SK-N-SH (cell line): Measurements from ENCODE around the gene GSG1L2. TPM values are rescaled to one million over a fixed set of nuclear protein-coding genes. Genes with fewer than 3 reads are reported as not detected.
A peak's percentile ranks its signal among the peaks of the same experiment; 100 is the strongest.

Source experiments
- CTCF ChIA-PET: fragments of 300-600, 350-600 bp; formaldehyde crosslinking; extraction: SDS; loops from one replicate; lab custom pipeline; 2021; lab: Yijun Ruan, JAX
- POLR2A ChIA-PET: fragments of 350-600 bp; sonication (Branson Sonifier 250); formaldehyde crosslinking; extraction: SDS; loops from one replicate; lab custom pipeline; 2020; ENCODE audit warnings: antibody characterized with exemption, inconsistent platforms; lab: Yijun Ruan, JAX
- DNase-seq: peaks from one replicate; pipeline ENCODE4 v3.0.0; 2012
- H2AFZ ChIP-seq: fragments of 200-600 bp; sonication (generic); 2 replicates; pipeline ENCODE4 v1.8.1; 2016; ENCODE audit warnings: antibody characterized with exemption, mild to moderate bottlenecking, low read depth
- H3F3A ChIP-seq: fragments of 200-600 bp; sonication (generic); replicated peaks from 2 replicates; pipeline ENCODE3; 2016; ENCODE audit warnings: antibody characterized with exemption, mild to moderate bottlenecking; ENCODE audit not compliant: insufficient read depth
- H3K27ac ChIP-seq, 2 experiments: fragments of 200-500 bp in 1 of 2; fragments of 200-600 bp in 1 of 2; sonication (Bioruptor generic) in 1 of 2; sonication (generic), shearing (Covaris generic) in 1 of 2; 2 replicates each; pipeline versions ENCODE4 v1.5.1 to v1.6.1; 2014 to 2016; ENCODE audit warnings: low read depth in 2 of 2, inconsistent platforms in 1 of 2, low read length in 1 of 2, mild to moderate bottlenecking in 1 of 2, mixed read lengths in 1 of 2
- H3K27me3 ChIP-seq: fragments of 200-600 bp; sonication (generic), shearing (Covaris generic); 2 replicates; pipeline ENCODE4 v1.6.1; 2016; ENCODE audit warnings: mixed run types; ENCODE audit not compliant: insufficient read depth
- H3K36me3 ChIP-seq, 2 experiments: fragments of 200-500 bp in 1 of 2; fragments of 200-600 bp in 1 of 2; sonication (Bioruptor generic) in 1 of 2; sonication (generic) in 1 of 2; replicated peaks in 1 of 2; 2 replicates each; pipeline versions ENCODE3 to v1.5.1; 2014 to 2016; ENCODE audit warnings: low read length in 1 of 2, mild to moderate bottlenecking in 1 of 2; ENCODE audit not compliant: insufficient read depth in 2 of 2, control insufficient read depth in 1 of 2
- H3K4me1 ChIP-seq, 2 experiments: fragments of 200-500 bp in 1 of 2; fragments of 200-600 bp in 1 of 2; sonication (Bioruptor generic) in 1 of 2; sonication (generic), shearing (Covaris generic) in 1 of 2; 2 replicates each; pipeline versions ENCODE4 v1.5.1 to v1.6.1; 2014 to 2016; ENCODE audit warnings: low read depth in 1 of 2, low read length in 1 of 2, mixed run types in 1 of 2; ENCODE audit not compliant: insufficient read depth in 2 of 2, control insufficient read depth in 1 of 2
- H3K4me2 ChIP-seq: fragments of 200-600 bp; sonication (generic), shearing (Covaris generic); 2 replicates; pipeline ENCODE4 v1.6.1; 2017; ENCODE audit warnings: mixed run types
- H3K4me3 ChIP-seq, 2 experiments: fragments of 200-500 bp in 1 of 2; fragments of 200-600 bp in 1 of 2; sonication (Bioruptor generic) in 1 of 2; sonication (generic), shearing (Covaris generic) in 1 of 2; 2 replicates each; pipeline versions ENCODE4 v1.5.1 to v1.8.1; 2014 to 2016; ENCODE audit warnings: low read depth in 2 of 2, inconsistent platforms in 1 of 2, low read length in 1 of 2, mild to moderate bottlenecking in 1 of 2, mixed read lengths in 1 of 2, moderate library complexity in 1 of 2
- H3K79me2 ChIP-seq: fragments of 200-600 bp; sonication (generic); 2 replicates; pipeline ENCODE4 v1.8.1; 2017; ENCODE audit warnings: mild to moderate bottlenecking; ENCODE audit not compliant: insufficient read depth
- H3K9ac ChIP-seq: fragments of 200-600 bp; sonication (generic); 2 replicates; pipeline ENCODE4 v1.6.1; 2017; ENCODE audit warnings: mixed run types
- H3K9me2 ChIP-seq: fragments of 200-600 bp; sonication (generic); 2 replicates; pipeline ENCODE4 v1.6.1; 2017; ENCODE audit warnings: mixed run types
- H3K9me3 ChIP-seq: fragments of 200-600 bp; sonication (generic); 2 replicates; pipeline ENCODE4 v1.6.1; 2017; ENCODE audit warnings: mixed run types, mild to moderate bottlenecking, moderate library complexity
- H4K20me1 ChIP-seq: fragments of 200-600 bp; sonication (generic); 2 replicates; pipeline ENCODE4 v1.6.1; 2017; ENCODE audit warnings: mild to moderate bottlenecking, mixed run types; ENCODE audit not compliant: insufficient read depth
- ELF1 ChIP-seq: IDR thresholded peaks from 2 replicates; pipeline ENCODE4 v1.4.0; 2012
- FOSL2 ChIP-seq: IDR thresholded peaks from 2 replicates; pipeline ENCODE4 v1.4.0; 2012; ENCODE audit warnings: low read depth, mild to moderate bottlenecking, moderate library complexity, borderline replicate concordance
- FOXM1 ChIP-seq: IDR thresholded peaks from 2 replicates; pipeline ENCODE4 v1.4.0; 2012; ENCODE audit warnings: low read depth, mild to moderate bottlenecking
- MXI1 ChIP-seq: IDR thresholded peaks from 2 replicates; pipeline ENCODE4 v1.6.1; 2012; ENCODE audit warnings: mild to moderate bottlenecking, low read depth, low read length, improper control_type of control experiment
- NRF1 ChIP-seq: IDR thresholded peaks from 2 replicates; pipeline ENCODE4 v1.6.1; 2012; ENCODE audit warnings: low read depth, mild to moderate bottlenecking, low read length
- RAD21 ChIP-seq: IDR thresholded peaks from 2 replicates; pipeline ENCODE4 v1.6.1; 2012; ENCODE audit warnings: mild to moderate bottlenecking, low read length
- RXRA ChIP-seq: IDR thresholded peaks from 2 replicates; pipeline ENCODE4 v1.4.0; 2012; ENCODE audit warnings: low read depth, mild to moderate bottlenecking, borderline replicate concordance
- SIN3A ChIP-seq: IDR thresholded peaks from 2 replicates; pipeline ENCODE4 v1.6.1; 2012; ENCODE audit warnings: low read depth, mild to moderate bottlenecking, low read length, moderate library complexity, borderline replicate concordance
- SMC3 ChIP-seq: IDR thresholded peaks from 2 replicates; pipeline ENCODE4 v1.6.1; 2012; ENCODE audit warnings: low read depth, low read length, improper control_type of control experiment
- TEAD4 ChIP-seq: IDR thresholded peaks from 2 replicates; pipeline ENCODE4 v1.4.0; 2012; ENCODE audit warnings: mild to moderate bottlenecking, borderline replicate concordance; ENCODE audit not compliant: insufficient read depth
- YY1 ChIP-seq: IDR thresholded peaks from 2 replicates; pipeline ENCODE4 v1.4.0; 2012; ENCODE audit warnings: low read depth, mild to moderate bottlenecking
- WGBS: methylation state at CpG from one replicate; pipeline ENCODE4 v1.1.6; 2017; ENCODE audit warnings: low lambda C conversion rate; 5-methylcytosine and 5-hydroxymethylcytosine counted together
- polyA plus RNA-seq, 3 experiments: library from polyadenylated mRNA; depleted of rRNA; stranded (reverse); fragments of >200 nt; gene quantifications; 2 replicates each; pipeline ENCODE4 v1.2.3, GENCODE V29; 2012
- TF ChIP-seq, protein P1 (sequence below): fragments of 200-600 bp; sonication (generic); IDR thresholded peaks from 2 replicates; pipeline ENCODE4 v1.6.1; 2017; ENCODE audit warnings: antibody characterized with exemption, mild to moderate bottlenecking, moderate library complexity

Gene GSG1L2
- polyA plus RNA-seq, 1 of the 3 experiments (the other 2 are of a cell fraction), result not detected

DNA sequence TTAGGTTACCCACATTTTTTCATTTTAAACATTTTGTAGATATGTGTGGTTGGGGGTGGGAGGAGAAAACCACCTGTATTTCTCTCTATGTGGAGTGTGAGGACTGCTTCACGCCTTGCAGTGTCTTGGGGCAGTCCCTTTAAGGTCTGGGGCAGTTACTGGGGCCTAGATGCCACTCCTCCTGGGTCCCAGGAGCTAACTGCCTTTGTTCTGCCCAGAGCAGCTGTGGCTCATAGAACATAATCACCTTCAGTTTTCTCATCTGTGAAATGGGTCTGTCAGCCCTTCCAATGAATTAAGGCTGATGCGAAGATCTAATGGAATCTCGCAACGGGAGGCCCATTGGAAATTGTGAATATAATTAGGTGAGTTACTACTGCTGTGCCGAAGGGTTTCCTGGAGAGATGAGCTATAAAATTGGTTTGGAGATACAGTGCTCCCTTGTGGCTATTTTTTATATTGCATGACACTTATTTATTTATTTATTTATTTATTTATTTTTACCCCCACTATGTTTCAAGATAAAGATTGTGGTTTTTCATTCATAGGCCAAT lies 53.4 kb downstream of the GSG1L2 start:
- WGBS, result 12% methylated on average over 5 of the region's 5 CpGs
- peak; percentile 45 for DNase-seq

GRCh38 chr17:9767432-9767991 lies 54.4 kb downstream of the GSG1L2 start:
- no peaks in the 10 kb centered on the region for H3K79me2 ChIP-seq
- no peaks in the 10 kb centered on the region for H3K4me1 ChIP-seq
- H3F3A ChIP-seq, result no peaks in the 10 kb centered on the region
- H3K4me3 ChIP-seq, result no peak overlapping the region
- H3K9ac ChIP-seq, result no peak overlapping the region
- H3K27ac ChIP-seq, result no peak overlapping the region
- no peak overlapping the region for H2AFZ ChIP-seq
- no peak for DNase-seq
- TF ChIP-seq TEAD4 (no peak), ELF1 (no peak), MXI1 (no peak), FOXM1 (no peak), FOSL2 (no peak), SMC3 (no peak), SIN3A (no peak), YY1 (no peak), RXRA (no peak), NRF1 (no peak)
- TF ChIP-seq, protein P1, sequence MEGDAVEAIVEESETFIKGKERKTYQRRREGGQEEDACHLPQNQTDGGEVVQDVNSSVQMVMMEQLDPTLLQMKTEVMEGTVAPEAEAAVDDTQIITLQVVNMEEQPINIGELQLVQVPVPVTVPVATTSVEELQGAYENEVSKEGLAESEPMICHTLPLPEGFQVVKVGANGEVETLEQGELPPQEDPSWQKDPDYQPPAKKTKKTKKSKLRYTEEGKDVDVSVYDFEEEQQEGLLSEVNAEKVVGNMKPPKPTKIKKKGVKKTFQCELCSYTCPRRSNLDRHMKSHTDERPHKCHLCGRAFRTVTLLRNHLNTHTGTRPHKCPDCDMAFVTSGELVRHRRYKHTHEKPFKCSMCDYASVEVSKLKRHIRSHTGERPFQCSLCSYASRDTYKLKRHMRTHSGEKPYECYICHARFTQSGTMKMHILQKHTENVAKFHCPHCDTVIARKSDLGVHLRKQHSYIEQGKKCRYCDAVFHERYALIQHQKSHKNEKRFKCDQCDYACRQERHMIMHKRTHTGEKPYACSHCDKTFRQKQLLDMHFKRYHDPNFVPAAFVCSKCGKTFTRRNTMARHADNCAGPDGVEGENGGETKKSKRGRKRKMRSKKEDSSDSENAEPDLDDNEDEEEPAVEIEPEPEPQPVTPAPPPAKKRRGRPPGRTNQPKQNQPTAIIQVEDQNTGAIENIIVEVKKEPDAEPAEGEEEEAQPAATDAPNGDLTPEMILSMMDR, result no peak
- TF ChIP-seq, all 33 proteins: peak for 0
- Histone ChIP-seq H4K20me1 (no peaks in the 10 kb centered on the region), H3K36me3 (no peaks in the 10 kb centered on the region), H3K4me2 (no peak overlapping the region), H3K9me3 (no peaks in the 10 kb centered on the region), H3K9me2 (no peaks in the 10 kb centered on the region), H3K27me3 (peaks cover 44% of the 10 kb centered on the region)
- WGBS, result 15% methylated on average over 4 of the region's 7 CpGs
- CTCF ChIA-PET, result interaction anchor here (1.0 to 1.6 kb wide), 3 partner anchors 22 to 626 kb away, joined by 3 to 5 read pairs (median 5); no protein-coding TSS in a partner anchor
- POLR2A ChIA-PET, result no interaction called here

More for the DNA sequence above, 53.4 kb downstream of the GSG1L2 start:
- Histone ChIP-seq H3K4me2 (no peak overlapping the region), H3K9ac (no peak overlapping the region), H3K27me3 (peaks cover 54% of the 10 kb centered on the region), H3K4me1 (no peaks in the 10 kb centered on the region), H3K9me3 (no peaks in the 10 kb centered on the region), H2AFZ (no peak overlapping the region), H3K36me3 (no peaks in the 10 kb centered on the region), H3K9me2 (no peaks in the 10 kb centered on the region), H3K4me3 (no peak overlapping the region)
- CTCF ChIA-PET, result interaction anchor here (0.6 to 1.6 kb wide), 16 partner anchors 9 to 626 kb away, joined by 3 to 5 read pairs (median 4); partner anchors contain the start of gene DHRS7C
- POLR2A ChIA-PET, result no interaction called here
- peak; percentile 18; the same call in 1 of the 2 replicates for TF ChIP-seq RAD21
- TF ChIP-seq, protein P1, result peak; percentile 56
- TF ChIP-seq SMC3, result no peak
- TF ChIP-seq, all 33 proteins: peak for 2
- H3F3A ChIP-seq, result no peaks in the 10 kb centered on the region
- no peaks in the 10 kb centered on the region for H4K20me1 ChIP-seq
- H3K79me2 ChIP-seq, result no peaks in the 10 kb centered on the region
- H3K27ac ChIP-seq, result no peak overlapping the region
